HUDEP-2 (cell line): ENCODE measurements around the gene MGARP.
"Not testable (repeated sequence)": the region's sequence is repeated elsewhere in the genome, so short reads cannot be mapped to it uniquely, and the experiment has no call there.

Source experiments
- DNase-seq, 76 experiments: peaks; one replicate each; lab custom pipeline; 2025; ENCODE audit not compliant: unreplicated experiment in 76 of 76; lab: John Stamatoyannopoulos, UW

The MGARP gene

GRCh38 chr4:139279760-139280620 is at the start of gene MGARP:
MGARP (minus strand) TSS chr4:139280225; CDS start chr4:139280158, 67 bp downstream.
- peak in 2 of 76 experiments; percentile 2 to 8 for DNase-seq

GRCh38 chr4:139329665-139330200 is 49.7 kb upstream of the MGARP start:
- DNase-seq, result no peak

- DNase-seq, result no peak
These were observed 44.6 kb upstream of the MGARP start for GRCh38 chr4:139324620-139325019.

GRCh38 chr4:139322541-139322940 is 42.5 kb upstream of the MGARP start:
- not testable (repeated sequence) for DNase-seq

- DNase-seq, result peak in 6 of 76 experiments; percentile 1 to 13 (median 8)
These were observed 42.0 kb upstream of the MGARP start for GRCh38 chr4:139322070-139322469.

GRCh38 chr4:139319571-139319970 is 39.5 kb upstream of the MGARP start:
- DNase-seq, result no peak

GRCh38 chr4:139317635-139318034 is 37.6 kb upstream of the MGARP start:
- DNase-seq, result no peak

GRCh38 chr4:139316733-139317132 is 36.7 kb upstream of the MGARP start:
- no peak for DNase-seq

GRCh38 chr4:139315221-139315675 is 35.2 kb upstream of the MGARP start:
- DNase-seq, result no peak

- no peak for DNase-seq
These were observed 34.2 kb upstream of the MGARP start for GRCh38 chr4:139314047-139314800.

GRCh38 chr4:139313414-139313813 is 33.4 kb upstream of the MGARP start:
- not testable (repeated sequence) for DNase-seq

- peak in 1 of 76 experiments; percentile 17 for DNase-seq
These were observed 32.7 kb upstream of the MGARP start for GRCh38 chr4:139312552-139313332.

GRCh38 chr4:139311909-139312308 is 31.9 kb upstream of the MGARP start:
- no peak for DNase-seq

- no peak for DNase-seq
These were observed 24.9 kb upstream of the MGARP start for GRCh38 chr4:139304920-139305319.

GRCh38 chr4:139301821-139302611 is 22.0 kb upstream of the MGARP start, which contains the start of gene NDUFC1:
NDUFC1 (minus strand) TSS chr4:139302477; CDS start chr4:139295798, 6,679 bp downstream.
- DNase-seq, result peak in 54 of 76 experiments; percentile 2 to 67 (median 34)

- DNase-seq, result peak; percentile 60 to 99 (median 97)
These were observed 21.2 kb upstream of the MGARP start, which contains the start of gene NAA15 for GRCh38 chr4:139301113-139301820. NAA15 (plus strand) TSS chr4:139301505; CDS start chr4:139301778, 273 bp downstream.

- peak in 23 of 76 experiments; percentile 3 to 78 (median 40) for DNase-seq
These were observed 20.5 kb upstream of the MGARP start for GRCh38 chr4:139300431-139301112.

GRCh38 chr4:139299536-139299935 is 19.5 kb upstream of the MGARP start:
- no peak for DNase-seq
